ENCODE measurements around the gene ASCL2. TPM values are rescaled to one million over a fixed set of nuclear protein-coding genes. Genes with fewer than 3 reads are reported as not detected.

Gene ASCL2
- total and polyA plus RNA-seq, 10 of the 15 experiments (the other 5 are each of a cell fraction or from before 2014, with no cell fraction given), result not detected

GRCh38 chr11:2276280-2277007, 6.1 kb upstream of the ASCL2 start:
- ChIA-PET SMC1A (ENCODE audit: uncharacterized antibody, unreplicated experiment) (no interaction called here), RAD21 (ENCODE audit: unreplicated experiment) (no interaction called here), POLR2A (no interaction called here), CTCF (interaction anchor here (1.1 kb wide), 1 partner anchor 233 kb away, joined by 3 read pairs; no protein-coding TSS in a partner anchor)
- H3K9me3 ChIP-seq (replicated peaks; ENCODE audit: control insufficient read depth, insufficient read depth, low read length), result no peaks in the 10 kb centered on the region; the same call in 2 of the 3 replicates
- H3K27ac ChIP-seq (ENCODE audit: control insufficient read depth, insufficient read depth), result no peak overlapping the region
- no peaks in the 10 kb centered on the region for H3K79me2 ChIP-seq (ENCODE audit: control insufficient read depth, insufficient read depth, low read length)
- intact Hi-C loops (cut with micrococcal nuclease; ENCODE audit: unreplicated experiment) (no loop called here), in situ Hi-C loops (cut with MboI) (no loop called here)
- peaks cover 0 to 2% of the 10 kb centered on the region in 2 experiments; a peak in 2 of 4 replicates for H3K27me3 ChIP-seq (replicated peaks in 1 of 2; ENCODE audit: control insufficient read depth in 2 of 2, insufficient read depth in 2 of 2, low read length in 1 of 2)
- H3K9ac ChIP-seq (ENCODE audit: control insufficient read depth, insufficient read depth, low read length), result no peak overlapping the region
- WGBS (ENCODE audit: insufficient coverage, insufficient replicate concordance, low lambda C conversion rate, missing lambda C conversion rate), result 54% methylated on average over 14 of the region's 14 CpGs
- TF ChIP-seq, protein P1, sequence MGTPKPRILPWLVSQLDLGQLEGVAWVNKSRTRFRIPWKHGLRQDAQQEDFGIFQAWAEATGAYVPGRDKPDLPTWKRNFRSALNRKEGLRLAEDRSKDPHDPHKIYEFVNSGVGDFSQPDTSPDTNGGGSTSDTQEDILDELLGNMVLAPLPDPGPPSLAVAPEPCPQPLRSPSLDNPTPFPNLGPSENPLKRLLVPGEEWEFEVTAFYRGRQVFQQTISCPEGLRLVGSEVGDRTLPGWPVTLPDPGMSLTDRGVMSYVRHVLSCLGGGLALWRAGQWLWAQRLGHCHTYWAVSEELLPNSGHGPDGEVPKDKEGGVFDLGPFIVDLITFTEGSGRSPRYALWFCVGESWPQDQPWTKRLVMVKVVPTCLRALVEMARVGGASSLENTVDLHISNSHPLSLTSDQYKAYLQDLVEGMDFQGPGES (IDR thresholded peaks at IDR 0.05), result no peak
- H4K20me1 ChIP-seq (ENCODE audit: control insufficient read depth, insufficient read depth), result no peaks in the 10 kb centered on the region
- no peaks in the 10 kb centered on the region for H3K4me1 ChIP-seq (ENCODE audit: control insufficient read depth, insufficient read depth, low read length)
- no peaks in the 10 kb centered on the region for H3K36me3 ChIP-seq (ENCODE audit: control insufficient read depth in 2 of 2, insufficient read depth in 2 of 2, low read length in 1 of 2)
- no peak overlapping the region for H3K4me2 ChIP-seq (ENCODE audit: control insufficient read depth, insufficient read depth)
- no TSS peak for BruUV-seq (replicated peaks)
- DNase-seq (ENCODE audit: low read depth, low spot score), result no peak
- no peak overlapping the region for H2AFZ ChIP-seq (ENCODE audit: control insufficient read depth, low read depth, low read length)
- no peak overlapping the region for H3K4me3 ChIP-seq
- ATAC-seq, result no peak
- no peak for FAIRE-seq

- no peak for ATAC-seq
- Histone ChIP-seq H3K9ac (ENCODE audit: control insufficient read depth, insufficient read depth, low read length) (no peak overlapping the region), H3K79me2 (ENCODE audit: control insufficient read depth, insufficient read depth, low read length) (no peaks in the 10 kb centered on the region), H3K27ac (ENCODE audit: control insufficient read depth, insufficient read depth) (no peak overlapping the region), H2AFZ (ENCODE audit: control insufficient read depth, low read depth, low read length) (no peak overlapping the region), H4K20me1 (ENCODE audit: control insufficient read depth, insufficient read depth) (no peaks in the 10 kb centered on the region), H3K4me3 (no peak overlapping the region), H3K9me3 (replicated peaks; ENCODE audit: control insufficient read depth, insufficient read depth, low read length) (no peaks in the 10 kb centered on the region; the same call in 2 of the 3 replicates), H3K27me3 (replicated peaks in 1 of 2; ENCODE audit: control insufficient read depth in 2 of 2, insufficient read depth in 2 of 2, low read length in 1 of 2) (peaks cover 0 to 2% of the 10 kb centered on the region in 2 experiments; a peak in 2 of 4 replicates), H3K36me3 (ENCODE audit: control insufficient read depth in 2 of 2, insufficient read depth in 2 of 2, low read length in 1 of 2) (no peaks in the 10 kb centered on the region), H3K4me1 (ENCODE audit: control insufficient read depth, insufficient read depth, low read length) (no peaks in the 10 kb centered on the region), H3K4me2 (ENCODE audit: control insufficient read depth, insufficient read depth) (no peak overlapping the region)
- no peak for DNase-seq (ENCODE audit: low read depth, low spot score)
- ChIA-PET POLR2A (no interaction called here), CTCF (no interaction called here), RAD21 (ENCODE audit: unreplicated experiment) (no interaction called here), SMC1A (ENCODE audit: uncharacterized antibody, unreplicated experiment) (no interaction called here)
- in situ Hi-C loops (cut with MboI), result no loop called here
- 49% methylated on average over 30 of the region's 30 CpGs for WGBS (ENCODE audit: insufficient coverage, insufficient replicate concordance, low lambda C conversion rate, missing lambda C conversion rate)
- no peak for FAIRE-seq
- intact Hi-C loops (cut with micrococcal nuclease; ENCODE audit: unreplicated experiment), result no loop called here
- TF ChIP-seq TAF1 (IDR thresholded peaks at IDR 0.05; ENCODE audit: borderline replicate concordance, low read depth, low read length) (no peak), MEF2B (IDR thresholded peaks at IDR 0.05; ENCODE audit: partially characterized antibody, poor library complexity, severe bottlenecking) (no peak), IRF5 (IDR thresholded peaks at IDR 0.05; ENCODE audit: borderline replicate concordance) (no peak), NKRF (conservative IDR thresholded peaks at IDR 0.05) (no peak)
- TF ChIP-seq, protein P1 (IDR thresholded peaks at IDR 0.05), result no peak
- no TSS peak for BruUV-seq (replicated peaks)
These were observed 5.2 kb upstream of the ASCL2 start for GRCh38 chr11:2275334-2276279.
